SKM-1 treated with dmso at 0.1 percent for 144 hours (cell line): ENCODE results near the gene IGF2BP2.
"Not testable (repeated sequence)": the region's sequence is repeated elsewhere in the genome, so short reads cannot be mapped to it uniquely, and the experiment has no call there.

ENCODE experiments used
- DNase-seq: peaks from one replicate; lab custom pipeline; 2025; ENCODE audit not compliant: unreplicated experiment; lab: John Stamatoyannopoulos, UW

IGF2BP2 gene

DNA sequence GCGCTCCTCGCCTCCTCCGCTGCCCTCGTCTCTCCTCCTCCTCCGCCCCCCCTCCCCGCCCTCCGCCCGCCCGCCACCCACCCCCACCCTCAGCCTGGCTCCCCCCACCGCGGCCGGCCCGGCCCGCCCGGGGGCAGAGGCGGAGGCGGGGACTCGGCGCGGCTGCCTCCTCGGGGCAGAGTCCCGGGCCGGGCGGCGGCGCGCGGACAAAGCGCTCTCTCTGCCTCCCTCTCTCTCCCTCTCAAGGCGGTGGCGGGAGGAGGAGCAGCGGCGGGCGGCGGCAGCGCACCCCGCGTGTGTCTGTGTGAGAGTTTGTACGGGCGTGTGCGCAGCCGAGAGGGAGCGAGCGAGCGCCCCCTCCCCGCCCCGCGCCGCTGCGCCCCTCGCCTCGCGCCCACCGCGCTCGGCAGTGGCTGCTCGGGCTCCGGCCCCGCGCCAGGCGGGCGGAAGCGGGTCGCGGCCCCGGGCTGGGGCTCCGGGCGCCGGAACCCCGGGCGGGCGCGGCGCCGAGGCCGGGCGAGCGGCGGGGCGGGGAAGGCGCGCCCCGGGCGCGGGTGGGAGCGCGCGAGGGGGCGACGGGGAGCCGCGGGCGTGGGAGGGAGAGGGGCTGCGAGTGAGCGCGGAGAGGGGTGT is at the start of gene IGF2BP2:
IGF2BP2 (minus strand) TSS at position 37 of the 633 bp plus-strand sequence. CDS start 82 bp downstream, outside the sequence.
- peak; percentile 88 for DNase-seq

- DNase-seq, result no peak
These were observed 49.3 kb upstream of the IGF2BP2 start for GRCh38 chr3:185874119-185874518.

DNA sequence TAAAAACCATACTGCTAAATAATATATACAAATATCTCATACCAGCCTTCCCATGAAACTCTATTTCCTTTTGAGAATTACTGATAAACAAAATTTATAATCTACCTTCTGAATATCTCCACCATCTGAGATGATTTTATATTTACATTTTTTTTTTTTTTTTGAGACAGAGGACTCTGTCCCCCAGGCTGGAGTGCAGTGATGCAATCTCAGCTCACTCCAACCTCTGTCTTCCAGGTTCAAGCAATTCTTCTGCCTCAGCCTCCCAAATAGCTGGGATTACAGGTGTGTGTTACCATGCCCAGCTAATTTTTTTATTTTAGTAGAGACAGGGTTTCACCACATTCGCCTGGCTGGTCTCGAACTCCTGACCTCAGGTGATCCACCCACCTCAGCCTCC is 42.8 kb upstream of the IGF2BP2 start:
- DNase-seq, result no peak

DNA sequence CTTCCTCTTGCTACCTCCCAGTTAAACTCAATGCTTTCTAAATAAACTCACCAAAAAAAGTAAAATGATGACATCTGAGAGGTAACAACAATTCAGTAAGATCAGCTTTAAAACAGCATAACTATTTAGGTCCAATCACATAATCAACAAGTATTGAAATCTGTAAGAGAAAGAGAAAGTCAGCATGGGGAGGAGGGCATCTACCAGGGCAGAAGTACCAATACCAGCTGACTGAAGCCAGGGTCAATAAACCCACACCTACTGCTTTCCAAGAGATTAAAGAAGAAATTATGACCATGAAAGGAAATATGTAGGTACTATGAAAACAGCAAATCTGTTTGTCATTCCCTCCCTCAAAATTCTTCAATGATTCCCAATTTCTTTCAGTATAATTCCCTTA is 42.2 kb upstream of the IGF2BP2 start:
- DNase-seq, result no peak

- DNase-seq, result no peak
These were observed 41.7 kb upstream of the IGF2BP2 start for GRCh38 chr3:185866555-185866954.

DNA sequence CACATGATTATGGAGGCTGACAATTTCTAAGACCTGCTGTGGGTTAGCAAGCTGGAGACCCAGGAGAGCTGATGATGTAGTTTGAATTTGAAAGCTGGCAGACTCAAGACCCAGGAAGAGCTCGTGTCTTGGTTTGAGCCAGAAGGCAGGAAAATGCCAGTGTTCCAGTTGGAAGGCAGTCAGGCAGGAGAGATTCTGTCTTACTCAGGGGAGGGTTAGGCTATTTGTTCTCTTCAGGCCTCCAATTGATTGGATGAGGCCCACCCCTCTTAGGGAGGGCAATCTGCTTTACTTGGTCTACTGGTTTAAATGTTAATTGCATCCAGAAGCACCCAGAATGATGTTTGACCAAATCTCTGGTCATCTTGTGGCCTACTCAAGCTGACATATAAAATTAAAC is 40.4 kb upstream of the IGF2BP2 start:
- no peak for DNase-seq

DNA sequence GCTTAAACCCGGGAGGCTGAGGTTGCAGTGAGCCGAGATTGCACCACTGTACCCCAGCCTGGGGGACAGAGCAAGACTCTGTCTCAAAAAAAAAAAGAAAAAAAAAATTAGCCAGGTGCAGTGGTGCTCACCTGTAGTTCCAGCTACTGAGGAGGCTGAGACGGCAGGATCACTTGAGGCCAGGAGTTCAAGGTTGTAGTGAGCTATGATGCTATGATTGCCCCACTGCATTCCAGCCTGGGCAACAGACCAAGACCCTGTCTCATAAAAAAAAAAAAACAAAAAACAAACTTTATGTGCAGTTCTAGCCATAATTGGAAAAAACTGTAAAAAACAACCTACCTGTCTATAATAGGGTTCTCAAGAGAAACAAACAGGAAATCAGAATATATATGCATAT is 39.9 kb upstream of the IGF2BP2 start:
- no peak for DNase-seq

DNA sequence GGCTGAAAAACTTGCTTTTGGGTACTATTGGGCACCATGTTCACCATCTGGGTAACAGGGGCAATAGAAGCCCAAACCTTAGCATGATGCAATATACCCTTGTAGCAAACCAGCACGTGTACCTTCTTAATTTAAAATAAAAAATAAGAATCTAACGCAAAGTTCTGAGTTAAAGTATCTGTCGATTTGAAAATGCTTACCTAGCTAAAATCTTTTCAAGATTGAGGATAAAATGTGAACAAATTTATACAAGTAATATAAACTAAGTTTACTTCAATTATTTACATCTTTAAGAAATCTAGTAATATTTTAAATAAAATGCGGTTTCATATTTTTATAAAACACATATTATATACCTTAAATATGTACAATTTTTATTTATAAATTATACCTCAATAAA is 38.1 kb upstream of the IGF2BP2 start:
- no peak for DNase-seq

DNA sequence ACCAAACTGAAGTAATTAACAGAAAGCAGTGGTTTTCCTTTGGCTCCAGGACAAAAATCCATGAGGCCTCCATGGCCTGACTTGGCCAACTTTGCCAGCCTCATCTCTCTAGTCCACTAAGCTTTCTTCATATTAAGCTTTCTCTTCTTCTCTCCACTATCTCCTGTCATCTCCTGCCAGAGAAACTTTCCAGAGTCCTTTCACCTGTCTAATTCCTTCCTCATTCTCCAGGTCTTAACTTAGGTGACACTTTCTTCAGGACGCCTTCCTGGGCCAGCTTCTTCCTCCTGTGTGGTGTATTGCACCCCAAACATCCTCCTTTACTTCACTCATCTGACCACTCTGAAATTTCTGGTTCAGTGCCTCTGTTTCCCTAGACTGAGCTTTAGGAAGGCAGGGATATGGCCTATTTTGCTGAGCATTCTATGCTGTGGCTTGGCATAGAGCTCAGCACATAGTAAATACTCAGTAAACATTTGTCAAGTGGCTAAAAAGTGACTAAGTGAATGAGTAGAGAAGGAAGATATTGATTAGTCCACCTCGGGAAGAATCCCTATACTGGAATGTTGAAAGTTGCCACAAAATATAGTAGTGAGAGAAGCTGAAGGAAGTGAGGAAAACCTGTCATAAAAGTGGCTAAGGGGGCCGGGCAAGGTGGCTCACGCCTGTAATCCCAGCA is 34.6 kb upstream of the IGF2BP2 start:
- no peak for DNase-seq

GRCh38 chr3:185858502-185859225 is 33.8 kb upstream of the IGF2BP2 start:
- DNase-seq, result no peak

- DNase-seq, result no peak
These were observed 32.4 kb upstream of the IGF2BP2 start for GRCh38 chr3:185857208-185857607.

- DNase-seq, result no peak
These were observed 31.8 kb upstream of the IGF2BP2 start for GRCh38 chr3:185856652-185857051.

GRCh38 chr3:185853771-185854170 is 28.9 kb upstream of the IGF2BP2 start:
- not testable (repeated sequence) for DNase-seq

- DNase-seq, result no peak
These were observed 27.8 kb upstream of the IGF2BP2 start for GRCh38 chr3:185852635-185853034.

- DNase-seq, result no peak
These were observed 27.1 kb upstream of the IGF2BP2 start for GRCh38 chr3:185851959-185852358.

DNA sequence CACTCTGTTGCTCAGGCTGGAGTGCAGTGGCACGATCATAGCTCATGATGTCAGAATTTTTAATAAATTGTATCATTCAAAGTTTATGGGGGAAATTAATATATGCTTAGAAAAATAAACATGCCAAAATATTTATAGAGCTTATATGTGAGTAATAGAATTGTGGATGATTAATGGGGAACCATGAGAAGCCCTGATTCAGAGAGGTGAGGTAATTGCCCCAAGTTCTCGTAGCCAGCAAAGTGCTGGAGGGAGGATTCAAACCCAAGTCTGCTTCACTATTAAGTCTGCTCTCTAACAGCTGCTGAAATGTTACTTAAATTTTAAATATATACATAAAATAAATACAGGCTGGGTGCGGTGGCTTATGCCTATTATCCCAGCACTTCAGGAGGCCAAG is 26.2 kb upstream of the IGF2BP2 start:
- DNase-seq, result no peak

DNA sequence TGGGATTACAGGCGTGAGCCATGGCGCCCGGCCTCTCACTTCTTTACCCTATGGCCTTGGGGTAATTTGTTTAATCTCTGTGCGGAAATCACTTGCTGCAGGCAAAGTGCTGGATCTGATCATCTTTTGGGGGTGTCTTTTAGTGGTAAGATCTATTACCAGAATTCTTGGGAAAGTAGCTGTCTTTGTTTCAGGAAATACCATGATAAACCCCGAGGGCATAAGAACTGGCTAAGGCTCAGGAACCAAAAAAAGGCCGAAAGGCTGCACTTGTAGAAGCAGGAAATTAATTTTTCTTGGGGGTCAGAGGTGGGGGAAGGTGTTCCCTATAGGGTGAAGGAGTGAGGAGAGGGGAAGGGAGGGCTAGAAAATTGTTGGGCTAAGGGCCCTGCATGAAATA is 22.7 kb upstream of the IGF2BP2 start:
- DNase-seq, result no peak

GRCh38 chr3:185846037-185846436 is 21.2 kb upstream of the IGF2BP2 start:
- DNase-seq, result no peak

DNA sequence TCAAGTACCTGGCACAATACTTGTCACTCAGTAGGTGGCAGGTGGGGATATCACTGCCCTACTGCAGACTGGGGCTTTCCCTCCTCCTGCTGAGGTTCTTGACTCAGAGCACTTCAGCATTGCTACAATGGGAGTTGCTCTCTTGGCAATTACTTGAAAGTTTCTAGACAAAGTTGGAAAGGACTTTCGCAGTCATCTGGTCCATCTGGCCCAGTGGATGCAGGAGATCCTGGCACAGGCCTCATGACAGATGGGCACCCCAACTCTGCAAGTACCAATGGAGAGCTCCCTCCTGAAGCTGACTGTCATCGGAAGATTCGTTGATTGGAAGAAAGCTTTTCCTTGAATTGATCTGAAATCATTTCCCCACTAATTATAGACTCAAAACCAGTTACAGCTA is 19.2 kb upstream of the IGF2BP2 start:
- no peak for DNase-seq

GRCh38 chr3:185843635-185844034 is 18.8 kb upstream of the IGF2BP2 start:
- no peak for DNase-seq

GRCh38 chr3:185843126-185843525 is 18.3 kb upstream of the IGF2BP2 start:
- DNase-seq, result no peak

- DNase-seq, result no peak
These were observed 17.4 kb upstream of the IGF2BP2 start for GRCh38 chr3:185842241-185842640.
